IMR-90 (cell line): Measurements from ENCODE around the gene CENPV. TPM values are rescaled to one million over a fixed set of nuclear protein-coding genes. Genes with fewer than 3 reads are reported as not detected.

Source experiments
- ATAC-seq: fragments of 200-7000 bp; cut with Tn5 transposase; 2 replicates; pipeline ENCODE4 v1.9.1; 2020; ENCODE audit warnings: low read depth, mild to moderate bottlenecking, moderate library complexity
- BruUV-seq: library from RNA; stranded (reverse); fragments of 400-500 nt; replicated peaks from 2 replicates; lab custom pipeline; 2021; lab: Mats Ljungman, UMichigan
- CTCF ChIA-PET: fragments of 300-600 bp; formaldehyde crosslinking; extraction: SDS; loops from one replicate; lab custom pipeline; 2021; ENCODE audit warnings: antibody characterized with exemption; lab: Yijun Ruan, JAX
- POLR2A ChIA-PET: fragments of 300-600 bp; sonication (Branson Sonifier 250); formaldehyde crosslinking; loops from one replicate; lab custom pipeline; 2022; ENCODE audit warnings: antibody characterized with exemption; ENCODE audit not compliant: unreplicated experiment; lab: Charles Lee
- DNase-seq: peaks from one replicate; pipeline ENCODE4 v3.0.0; 2013
- H2AFZ ChIP-seq: replicated peaks from 2 replicates; pipeline ENCODE3; 2013; ENCODE audit warnings: low read length, mild to moderate bottlenecking; ENCODE audit not compliant: poor library complexity
- H2AK5ac ChIP-seq: 2 replicates; pipeline ENCODE4 v1.6.1; 2013; ENCODE audit warnings: low read depth, low read length, inconsistent platforms
- H2AK9ac ChIP-seq: replicated peaks from 2 replicates; pipeline ENCODE3; 2013; ENCODE audit warnings: mild to moderate bottlenecking, low read depth, low read length, moderate library complexity; ENCODE audit not compliant: poor library complexity
- H2BK120ac ChIP-seq: 2 replicates; pipeline ENCODE4 v1.6.1; 2013; ENCODE audit warnings: low read depth, low read length, inconsistent platforms
- H2BK15ac ChIP-seq: 3 replicates; pipeline ENCODE4 v1.6.1; 2013; ENCODE audit warnings: low read depth, low read length, inconsistent platforms
- H2BK20ac ChIP-seq: 2 replicates; pipeline ENCODE4 v1.6.1; 2013; ENCODE audit warnings: low read depth, mild to moderate bottlenecking, inconsistent platforms, low read length, moderate library complexity
- H2BK5ac ChIP-seq: 2 replicates; pipeline ENCODE4 v1.6.1; 2013; ENCODE audit warnings: mild to moderate bottlenecking, low read depth, low read length, inconsistent platforms; ENCODE audit not compliant: poor library complexity, severe bottlenecking
- H3K14ac ChIP-seq: replicated peaks from 2 replicates; pipeline ENCODE4 v1.6.1; 2013; ENCODE audit warnings: low read depth, low read length, inconsistent platforms
- H3K18ac ChIP-seq: 2 replicates; pipeline ENCODE4 v1.6.1; 2013; ENCODE audit warnings: low read depth, low read length, control low read depth
- H3K23ac ChIP-seq: 2 replicates; pipeline ENCODE4 v1.6.1; 2013; ENCODE audit warnings: low read depth, low read length, inconsistent platforms
- H3K27ac ChIP-seq: 2 replicates; pipeline ENCODE4 v1.5.1; 2013; ENCODE audit warnings: mild to moderate bottlenecking, control low read depth, low read length; ENCODE audit not compliant: insufficient read depth
- H3K27me3 ChIP-seq: 2 replicates; pipeline ENCODE4 v1.6.1; 2013; ENCODE audit warnings: low read length; ENCODE audit not compliant: control insufficient read depth, insufficient read depth
- H3K36me3 ChIP-seq: 2 replicates; pipeline ENCODE4 v1.6.1; 2013; ENCODE audit warnings: low read length, mixed read lengths; ENCODE audit not compliant: control insufficient read depth, insufficient read depth
- H3K4ac ChIP-seq: 2 replicates; pipeline ENCODE4 v1.6.1; 2013; ENCODE audit warnings: low read depth, low read length, inconsistent platforms
- H3K4me1 ChIP-seq: 2 replicates; pipeline ENCODE4 v1.6.1; 2013; ENCODE audit warnings: low read length, mixed read lengths; ENCODE audit not compliant: control insufficient read depth, insufficient read depth
- H3K4me2 ChIP-seq: 2 replicates; pipeline ENCODE4 v1.6.1; 2013; ENCODE audit warnings: low read depth, mild to moderate bottlenecking, control low read depth, low read length, moderate library complexity
- H3K4me3 ChIP-seq: 2 replicates; pipeline ENCODE4 v1.5.1; 2013; ENCODE audit warnings: low read depth, mild to moderate bottlenecking, control low read depth, low read length, moderate library complexity; ENCODE audit not compliant: insufficient read depth
- H3K56ac ChIP-seq: 2 replicates; pipeline ENCODE4 v1.6.1; 2013; ENCODE audit warnings: low read length, inconsistent platforms; ENCODE audit not compliant: insufficient read depth; ENCODE audit errors: extremely low read depth
- H3K79me1 ChIP-seq, 2 experiments: 2 replicates each; pipeline ENCODE4 v1.6.1; 2013; ENCODE audit warnings: low read length in 2 of 2, inconsistent platforms in 1 of 2, low read depth in 1 of 2
- H3K9ac ChIP-seq: 2 replicates; pipeline ENCODE4 v1.6.1; 2013; ENCODE audit warnings: low read depth, low read length, control low read depth
- H3K9me1 ChIP-seq: 2 replicates; pipeline ENCODE4 v1.6.1; 2013; ENCODE audit warnings: low read length, inconsistent platforms; ENCODE audit not compliant: insufficient read depth
- H3K9me3 ChIP-seq: 2 replicates; pipeline ENCODE4 v1.6.1; 2013; ENCODE audit warnings: low read length; ENCODE audit not compliant: control insufficient read depth, insufficient read depth
- H4K20me1 ChIP-seq: 2 replicates; pipeline ENCODE4 v1.6.1; 2013; ENCODE audit warnings: low read length, inconsistent platforms; ENCODE audit not compliant: insufficient read depth
- H4K5ac ChIP-seq: 2 replicates; pipeline ENCODE4 v1.6.1; 2013; ENCODE audit warnings: mild to moderate bottlenecking, low read depth, low read length, control low read depth
- H4K8ac ChIP-seq, 2 experiments: 2 replicates each; pipeline ENCODE4 v1.6.1; 2013; ENCODE audit warnings: low read depth in 2 of 2, low read length in 2 of 2, control low read depth in 1 of 2, inconsistent platforms in 1 of 2
- H4K91ac ChIP-seq: 2 replicates; pipeline ENCODE4 v1.6.1; 2013; ENCODE audit warnings: low read depth, low read length, inconsistent platforms; ENCODE audit not compliant: insufficient read depth
- BHLHE40 ChIP-seq: fragments of 150-350 bp; IDR thresholded peaks from 2 replicates; pipeline ENCODE4 v1.6.1; 2016; ENCODE audit warnings: mild to moderate bottlenecking, low read depth, low read length
- CEBPB ChIP-seq: IDR thresholded peaks from 2 replicates; pipeline ENCODE4 v1.6.1; 2012; ENCODE audit warnings: low read depth, low read length, improper control_type of control experiment
- CHD1 ChIP-seq: IDR thresholded peaks from 2 replicates; pipeline ENCODE4 v1.6.1; 2012; ENCODE audit warnings: low read depth, low read length, improper control_type of control experiment
- CTCF ChIP-seq: conservative IDR thresholded peaks from 2 replicates; pipeline ENCODE4 v1.5.1; 2012; ENCODE audit warnings: mild to moderate bottlenecking, low read depth, low read length, improper control_type of control experiment
- ELK1 ChIP-seq: fragments of 150-350 bp; IDR thresholded peaks from 2 replicates; pipeline ENCODE4 v1.6.1; 2016; ENCODE audit warnings: low read depth, mild to moderate bottlenecking, low read length, moderate library complexity, borderline replicate concordance
- FOS ChIP-seq: fragments of 150-350 bp; IDR thresholded peaks from 2 replicates; pipeline ENCODE4 v1.6.1; 2016; ENCODE audit warnings: low read depth, low read length
- MAFK ChIP-seq: IDR thresholded peaks from 2 replicates; pipeline ENCODE4 v1.6.1; 2012; ENCODE audit warnings: low read depth, low read length, improper control_type of control experiment
- MAZ ChIP-seq: IDR thresholded peaks from 2 replicates; pipeline ENCODE4 v1.6.1; 2012; ENCODE audit warnings: low read depth, mild to moderate bottlenecking, low read length, improper control_type of control experiment, moderate library complexity, borderline replicate concordance
- MXI1 ChIP-seq: IDR thresholded peaks from 2 replicates; pipeline ENCODE4 v1.6.1; 2012; ENCODE audit warnings: low read depth, mild to moderate bottlenecking, low read length, moderate library complexity, borderline replicate concordance
- NFE2L2 ChIP-seq: fragments of 150-350 bp; IDR thresholded peaks from 2 replicates; pipeline ENCODE4 v1.6.1; 2016; ENCODE audit warnings: low read depth, mild to moderate bottlenecking, low read length
- RAD21 ChIP-seq: IDR thresholded peaks from 2 replicates; pipeline ENCODE4 v1.6.1; 2012; ENCODE audit warnings: low read length, improper control_type of control experiment
- RCOR1 ChIP-seq: IDR thresholded peaks from 2 replicates; pipeline ENCODE4 v1.6.1; 2012; ENCODE audit warnings: mild to moderate bottlenecking, low read length, improper control_type of control experiment; ENCODE audit not compliant: insufficient replicate concordance
- RFX5 ChIP-seq: IDR thresholded peaks from 2 replicates; pipeline ENCODE4 v1.8.0; 2012; ENCODE audit warnings: low read depth, mild to moderate bottlenecking, low read length, moderate library complexity
- SMC3 ChIP-seq: fragments of 150-350 bp; IDR thresholded peaks from 2 replicates; pipeline ENCODE4 v1.6.1; 2016; ENCODE audit warnings: low read depth, mild to moderate bottlenecking, antibody characterized with exemption, low read length, moderate library complexity
- WGBS, 2 experiments: methylation state at CpG; one replicate each; pipeline versions ENCODE4 v1.1.5 to v1.1.7; 2013; ENCODE audit warnings: missing lambda C conversion rate in 2 of 2; ENCODE audit not compliant: insufficient read length in 1 of 2; ENCODE audit errors: extremely low coverage in 2 of 2; 5-methylcytosine and 5-hydroxymethylcytosine counted together
- dilution Hi-C: fragments of 300-500 bp; cut with HindIII; formaldehyde crosslinking; loops from one replicate; pipeline ENCODE4 v1.14.3; 2018; ENCODE audit warnings: low sequenced_read_pairs; ENCODE audit not compliant: unreplicated experiment
- in situ Hi-C: fragments of 300-500 bp; cut with MboI; formaldehyde crosslinking; loops from 3 replicates; pipeline ENCODE4 v1.14.3; 2019; ENCODE audit warnings: low sequenced_read_pairs, inconsistent platforms, mixed read lengths
- intact Hi-C: fragments of 100-400 bp; cut with micrococcal nuclease; formaldehyde crosslinking; loops from 2 replicates; pipeline ENCODE4 v1.10.0; 2022
- polyA plus RNA-seq, 3 experiments: library from polyadenylated mRNA; depleted of rRNA; stranded (reverse); fragments of >200 nt; gene quantifications; 2 replicates each; pipeline ENCODE4 v1.2.3, GENCODE V29; 2012; ENCODE audit warnings: low replicate concordance in 1 of 3
- total RNA-seq: library from RNA; depleted of rRNA; stranded (reverse); fragments of >200 nt; gene quantifications from 2 replicates; pipeline ENCODE4 v1.2.3, GENCODE V29; 2012
- TF ChIP-seq, protein P1 (sequence below): fragments of 150-350 bp; IDR thresholded peaks from 2 replicates; pipeline ENCODE4 v1.6.1; 2017; ENCODE audit warnings: mild to moderate bottlenecking, antibody characterized with exemption, low read length, low read depth

CENPV gene
- total and polyA plus RNA-seq, 2 of the 4 experiments (the other 2 are of a cell fraction), result 35.3 to 49.8 TPM

DNA sequence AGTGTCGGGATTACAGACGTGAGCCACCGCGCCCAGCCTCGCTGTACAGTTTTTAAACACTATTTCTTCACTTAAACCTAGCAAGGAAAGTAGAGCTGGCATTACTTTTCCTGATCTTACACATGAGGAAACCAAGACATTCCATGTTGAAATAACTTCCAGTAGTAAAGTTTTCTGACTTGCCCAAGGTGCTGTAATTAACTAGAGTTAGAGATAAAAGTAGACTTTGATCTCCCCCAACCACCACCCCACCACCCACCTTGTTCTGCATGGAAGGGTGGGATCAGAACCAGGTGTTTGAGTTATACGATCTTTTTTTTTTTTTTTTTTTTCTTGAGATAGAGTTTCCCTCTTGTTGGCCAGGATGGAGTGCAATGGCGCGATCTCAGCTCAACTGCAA lies 47.1 kb downstream of the CENPV start:
- dilution Hi-C loops, result no loop called here
- H3K9me3 ChIP-seq, result no peaks in the 10 kb centered on the region

More for the DNA sequence above, 47.1 kb downstream of the CENPV start:
- DNase-seq, result no peak
- Histone ChIP-seq H3K18ac (no peak overlapping the region), H3K27ac (no peak overlapping the region), H3K56ac (no peak overlapping the region), H2BK120ac (no peak overlapping the region), H4K8ac (no peak overlapping the region), H3K27me3 (no peaks in the 10 kb centered on the region), H3K4me2 (no peak overlapping the region), H2AK5ac (no peak overlapping the region), H2AFZ (no peak overlapping the region), H2BK5ac (no peak overlapping the region), H4K91ac (no peak overlapping the region), H3K36me3 (0 out of 2 replicates have a peak, but pooled peaks cover 1% of the 10 kb centered on the region), H2BK20ac (no peak overlapping the region), H2AK9ac (no peak overlapping the region), H3K23ac (no peak overlapping the region), H3K14ac (no peak overlapping the region), H4K5ac (no peak overlapping the region), H4K20me1 (no peaks in the 10 kb centered on the region), H3K9ac (no peak overlapping the region), H3K9me1 (peaks cover 6% of the 10 kb centered on the region), H3K4ac (no peak overlapping the region), H2BK15ac (no peak overlapping the region), H3K4me3 (no peak overlapping the region), H3K4me1 (peaks cover 7% of the 10 kb centered on the region), H3K79me1 (no peaks in the 10 kb centered on the region)
- POLR2A ChIA-PET, result no interaction called here
- no TSS peak for BruUV-seq
- no peak for ATAC-seq
- in situ Hi-C loops (no loop called here), intact Hi-C loops (no loop called here)
- TF ChIP-seq RFX5, result no peak
- TF ChIP-seq BHLHE40, result no peak
- TF ChIP-seq CEBPB, result no peak
- no peak for TF ChIP-seq RAD21
- no peak for TF ChIP-seq MAZ
- TF ChIP-seq RCOR1, result no peak
- TF ChIP-seq CTCF, result no peak
- TF ChIP-seq ELK1, result no peak
- no peak for TF ChIP-seq FOS
- no peak for TF ChIP-seq CHD1
- no peak for TF ChIP-seq NFE2L2
- no peak for TF ChIP-seq SMC3
- TF ChIP-seq MXI1, result no peak
- TF ChIP-seq, protein P1, sequence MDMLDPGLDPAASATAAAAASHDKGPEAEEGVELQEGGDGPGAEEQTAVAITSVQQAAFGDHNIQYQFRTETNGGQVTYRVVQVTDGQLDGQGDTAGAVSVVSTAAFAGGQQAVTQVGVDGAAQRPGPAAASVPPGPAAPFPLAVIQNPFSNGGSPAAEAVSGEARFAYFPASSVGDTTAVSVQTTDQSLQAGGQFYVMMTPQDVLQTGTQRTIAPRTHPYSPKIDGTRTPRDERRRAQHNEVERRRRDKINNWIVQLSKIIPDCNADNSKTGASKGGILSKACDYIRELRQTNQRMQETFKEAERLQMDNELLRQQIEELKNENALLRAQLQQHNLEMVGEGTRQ, result no peak
- TF ChIP-seq MAFK, result no peak
- no CpG with 5 or more reads among the region's 8 CpGs for WGBS, 2 experiments
- CTCF ChIA-PET, result interaction anchor here (1.8 kb wide), 1 partner anchor 89 kb away, joined by 5 read pairs; the partner anchor contains the start of gene PIGL
